Heart left ventricle (tissue), 16 donors: ENCODE data around the gene DAB1. TPM values are rescaled to one million over a fixed set of nuclear protein-coding genes. Genes with fewer than 3 reads are reported as not detected.

Experiments used
- ATAC-seq, 4 donors: fragments of 200-7000 bp; cut with Tn5 transposase; one replicate each; pipeline ENCODE4 v1.9.1; 2020 to 2022; ENCODE audit warnings: moderate library complexity in 4 of 4, mild to moderate bottlenecking in 3 of 4, moderate number of reproducible peaks in 1 of 4
- DNase-seq, 5 donors: peaks; one replicate each; pipeline ENCODE4 v3.0.0-alpha.2; 2020
- H3K27ac ChIP-seq, 12 donors: fragments of 200-600 bp; sonication (generic) in 4 of 12; one replicate each; pipeline versions ENCODE4 v1.5.0 to v1.8.0; 2016 to 2022; ENCODE audit warnings: mild to moderate bottlenecking in 2 of 12
- H3K27me3 ChIP-seq, 9 donors: fragments of 200-600 bp; sonication (generic) in 2 of 9; one replicate each; pipeline versions ENCODE4 v1.5.1 to v1.8.0; 2016 to 2022; ENCODE audit warnings: mild to moderate bottlenecking in 3 of 9
- H3K36me3 ChIP-seq, 9 donors: fragments of 200-600 bp; sonication (generic) in 2 of 9; one replicate each; pipeline versions ENCODE4 v1.5.0 to v1.8.0; 2018 to 2022; ENCODE audit warnings: mild to moderate bottlenecking in 2 of 9
- H3K4me1 ChIP-seq, 12 donors: fragments of 200-600 bp; sonication (generic) in 4 of 12; one replicate each; pipeline versions ENCODE4 v1.5.0 to v1.8.0; 2016 to 2022; ENCODE audit warnings: mild to moderate bottlenecking in 3 of 12
- H3K4me3 ChIP-seq, 12 donors: fragments of 200-600 bp; sonication (generic) in 4 of 12; one replicate each; pipeline versions ENCODE4 v1.5.0 to v1.8.0; 2017 to 2022; ENCODE audit warnings: mild to moderate bottlenecking in 9 of 12, moderate library complexity in 4 of 12
- H3K9me3 ChIP-seq, 12 donors: fragments of 200-600 bp; sonication (generic) in 4 of 12; one replicate each; pipeline versions ENCODE4 v1.5.0 to v1.8.0; 2016 to 2022; ENCODE audit warnings: mild to moderate bottlenecking in 1 of 12
- POLR2A ChIP-seq, 2 donors: fragments of 450-650 bp; IDR thresholded peaks; one replicate each; pipeline ENCODE4 v1.6.1; 2017; ENCODE audit warnings: antibody characterized with exemption in 2 of 2, mild to moderate bottlenecking in 2 of 2, moderate library complexity in 2 of 2
- WGBS, 4 donors: extraction: QIAGEN DNeasy Blood & Tissue Kit in 2 of 4; methylation state at CpG; one replicate each; pipeline versions ENCODE4 v1.1.5 to v1.1.7; 2013 to 2018; 5-methylcytosine and 5-hydroxymethylcytosine counted together
- intact Hi-C, 10 donors: fragments of 100-400 bp; cut with DNase I; formaldehyde crosslinking; loops; one replicate each; pipeline versions ENCODE4 v1.11.1 to v1.14.2; 2022
- polyA plus RNA-seq, 2 donors: library from polyadenylated mRNA; stranded (reverse); fragments of 200-250 nt; gene quantifications; one replicate each; pipeline ENCODE4 v1.2.3, GENCODE V29; 2013
- total RNA-seq, 9 donors: library from RNA; depleted of rRNA in 2 of 9; stranded (reverse); fragments of >200 nt in 2 of 9; fragmentation: NEBNext Ultra II Directional in 3 of 9; extraction: Animal tissue kit (Norgen Biotek cat#: 25700) in 3 of 9; gene quantifications; one replicate each; pipeline versions ENCODE4 v1.1.0 to v1.2.4, GENCODE V29; 2016 to 2023
- TF ChIP-seq, protein P1 (sequence below), 12 donors: fragments of 200-600 bp; sonication (generic) in 4 of 12; IDR thresholded peaks; one replicate each; pipeline versions ENCODE4 v1.5.0 to v1.8.0; 2018 to 2022; ENCODE audit warnings: antibody characterized with exemption in 12 of 12, mild to moderate bottlenecking in 5 of 12
- donor health status: ischemic (EF 13 %, LVEDD 7.1; RV severe dilation, severe dysfunction).
- donor health status: healthy with polysubstance abuse.
- donor health status: DM: no; HTN: yes; CAD: no.
- donor health status: DM: no; HTN: no; CAD: no.
- donor health status: ischemic (EF 25% LVEDD 6.9; RV normal size, moderate dysfunction).
- donor health status: ischemic (EF 25% LVEDD 5.7; RV mildly dilated, moderate dysfunction).
- donor health status: healthy.
- donor health status: DM: yes; HTN: yes; CAD: no.
- donor health status: ischemic (EF 35%, LVEDD 5.7; RV mildly dilated, moderate dysfunction).
- donor health status: nonischemic (EF 11% LVEDD 7.7; RV severe dilation, severe dysfunction).
- donor health status: DM: yes; HTN: yes; CAD: no.
- donor health status: PGD.
- donor health status: ischemic (EF 29% LVEDD 5.4; RV normal size, mild dysfunction).
- donor health status: nonischemic (EF 23%, LVEDD 6.1; RV moderate dilation, normal function).

DAB1 gene
- total and polyA plus RNA-seq, 11 donors, result 0.26 to 28.8 (median 5.2) TPM

DNA sequence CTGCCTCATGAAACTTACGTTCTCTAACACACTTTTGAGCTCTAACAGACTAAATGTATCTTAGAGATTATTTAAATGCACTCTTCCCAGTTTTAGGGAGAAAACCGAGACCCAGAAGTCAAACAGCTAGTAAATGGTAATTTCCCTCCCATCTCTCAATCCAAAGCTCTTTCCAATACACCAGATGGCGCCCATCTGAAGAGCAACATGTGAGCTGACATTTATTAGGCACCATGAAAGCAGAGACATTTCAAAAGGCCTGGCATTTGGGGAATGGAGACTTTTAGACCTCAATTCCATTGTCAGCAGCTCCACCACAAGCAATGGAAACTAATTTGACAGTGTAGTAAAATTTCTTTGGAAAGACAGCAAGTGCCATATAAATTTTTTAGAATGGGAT is 191.4 kb downstream of the DAB1 start:
- H3K36me3 ChIP-seq, result no peaks in the 10 kb centered on the region
- DNase-seq, result no peak
- intact Hi-C loops, result no loop called here
- H3K9me3 ChIP-seq, result no peaks in the 10 kb centered on the region
- H3K27me3 ChIP-seq, result no peaks in the 10 kb centered on the region
- no peak overlapping the region for H3K27ac ChIP-seq
- no peak overlapping the region for H3K4me3 ChIP-seq
- H3K4me1 ChIP-seq, result no peaks in the 10 kb centered on the region
- TF ChIP-seq POLR2A (IDR thresholded peaks at IDR 0.05), result no peak
- TF ChIP-seq, protein P1, sequence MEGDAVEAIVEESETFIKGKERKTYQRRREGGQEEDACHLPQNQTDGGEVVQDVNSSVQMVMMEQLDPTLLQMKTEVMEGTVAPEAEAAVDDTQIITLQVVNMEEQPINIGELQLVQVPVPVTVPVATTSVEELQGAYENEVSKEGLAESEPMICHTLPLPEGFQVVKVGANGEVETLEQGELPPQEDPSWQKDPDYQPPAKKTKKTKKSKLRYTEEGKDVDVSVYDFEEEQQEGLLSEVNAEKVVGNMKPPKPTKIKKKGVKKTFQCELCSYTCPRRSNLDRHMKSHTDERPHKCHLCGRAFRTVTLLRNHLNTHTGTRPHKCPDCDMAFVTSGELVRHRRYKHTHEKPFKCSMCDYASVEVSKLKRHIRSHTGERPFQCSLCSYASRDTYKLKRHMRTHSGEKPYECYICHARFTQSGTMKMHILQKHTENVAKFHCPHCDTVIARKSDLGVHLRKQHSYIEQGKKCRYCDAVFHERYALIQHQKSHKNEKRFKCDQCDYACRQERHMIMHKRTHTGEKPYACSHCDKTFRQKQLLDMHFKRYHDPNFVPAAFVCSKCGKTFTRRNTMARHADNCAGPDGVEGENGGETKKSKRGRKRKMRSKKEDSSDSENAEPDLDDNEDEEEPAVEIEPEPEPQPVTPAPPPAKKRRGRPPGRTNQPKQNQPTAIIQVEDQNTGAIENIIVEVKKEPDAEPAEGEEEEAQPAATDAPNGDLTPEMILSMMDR (IDR thresholded peaks at IDR 0.05), result no peak
- no peak for ATAC-seq
- WGBS, 4 donors, result 93 to 95% (median 94%) methylated on average over 3 of the region's 3 CpGs

DNA sequence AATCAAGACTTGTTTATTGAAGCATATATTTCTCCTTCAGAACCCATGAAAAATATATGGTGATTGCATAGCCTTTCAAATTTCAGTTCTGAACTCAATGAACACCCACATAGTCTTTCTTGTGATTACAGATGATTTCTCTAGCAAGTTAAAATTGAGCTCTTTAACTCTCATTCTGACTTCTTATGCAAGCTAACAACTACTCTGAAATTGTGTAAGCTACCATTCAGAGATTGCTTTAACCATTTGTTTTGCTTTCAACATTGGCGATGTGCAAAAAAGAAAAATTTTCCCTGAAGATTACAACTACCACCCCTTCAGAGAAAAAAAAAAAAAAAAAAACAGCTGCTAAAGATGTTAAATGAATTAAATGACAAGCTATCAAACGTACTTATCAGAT is 193.9 kb downstream of the DAB1 start:
- Histone ChIP-seq H3K36me3 (no peaks in the 10 kb centered on the region), H3K4me1 (no peaks in the 10 kb centered on the region), H3K4me3 (no peak overlapping the region), H3K9me3 (no peaks in the 10 kb centered on the region), H3K27me3 (no peaks in the 10 kb centered on the region), H3K27ac (no peak overlapping the region)
- DNase-seq, result no peak
- 57 to 71% (median 64%) methylated on average over 2 of the region's 2 CpGs for WGBS, 4 donors
- intact Hi-C loops, result no loop called here
- TF ChIP-seq, protein P1 (IDR thresholded peaks at IDR 0.05), result no peak
- TF ChIP-seq POLR2A (IDR thresholded peaks at IDR 0.05), result no peak
- ATAC-seq, result no peak

GRCh38 chr1:57229076-57229475 is 194.8 kb downstream of the DAB1 start:
- no peaks in the 10 kb centered on the region for H3K9me3 ChIP-seq
- ATAC-seq (no peak), DNase-seq (no peak)
- H3K4me1 ChIP-seq, result no peaks in the 10 kb centered on the region
- no peaks in the 10 kb centered on the region for H3K27me3 ChIP-seq
- 68 to 80% (median 73%) methylated on average over 4 of the region's 4 CpGs for WGBS, 4 donors
- no peak for TF ChIP-seq POLR2A (IDR thresholded peaks at IDR 0.05)
- TF ChIP-seq, protein P1 (IDR thresholded peaks at IDR 0.05), result no peak
- H3K4me3 ChIP-seq, result no peak overlapping the region
- H3K27ac ChIP-seq, result no peak overlapping the region
- intact Hi-C loops, result no loop called here
- no peaks in the 10 kb centered on the region for H3K36me3 ChIP-seq

DNA sequence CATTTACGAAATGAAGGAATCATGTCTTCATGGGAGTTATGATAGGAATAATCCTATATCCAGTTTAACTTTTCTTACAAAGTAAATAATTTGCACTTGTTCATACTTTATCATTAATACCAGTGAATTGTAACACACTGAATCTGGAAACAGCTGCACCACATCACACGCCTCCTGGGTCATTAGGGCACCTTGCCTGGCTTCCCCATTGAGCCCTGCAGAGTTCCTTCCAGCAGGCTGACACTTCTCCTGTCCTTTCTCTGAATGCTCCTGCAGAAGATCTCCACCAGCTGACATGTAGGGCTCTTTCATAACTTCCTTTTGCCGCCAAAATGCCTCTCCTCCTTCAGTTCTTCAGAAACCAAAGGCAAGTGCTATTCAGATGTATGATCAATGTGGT is 201.1 kb downstream of the DAB1 start:
- Histone ChIP-seq H3K9me3 (peaks cover 0 to 5% (median 0%) of the 10 kb centered on the region in 12 donors), H3K4me1 (no peaks in the 10 kb centered on the region), H3K27me3 (no peaks in the 10 kb centered on the region), H3K27ac (no peak overlapping the region), H3K4me3 (no peak overlapping the region), H3K36me3 (no peaks in the 10 kb centered on the region)
- TF ChIP-seq, protein P1 (IDR thresholded peaks at IDR 0.05), result no peak
- TF ChIP-seq POLR2A (IDR thresholded peaks at IDR 0.05), result no peak
- 78 to 84% (median 79%) methylated on average over 3 of the region's 3 CpGs for WGBS, 4 donors
- intact Hi-C loops, result loop anchor here in 1 of 10 donors (1.0 kb wide), 1 partner anchor 34 kb away; no protein-coding TSS in a partner anchor
- ATAC-seq (no peak), DNase-seq (no peak)
